Prostate gland (tissue), 2 donors: ENCODE results near the gene A1BG. TPM values are rescaled to one million over a fixed set of nuclear protein-coding genes. Genes with fewer than 3 reads are reported as not detected.

Experiments used
- DNase-seq: peaks from one replicate; pipeline ENCODE4 v3.0.0-alpha.2; 2019; ENCODE audit warnings: low spot score
- H3K27ac ChIP-seq, 2 donors: fragments of 200-600 bp; sonication (generic); 2 replicates each; pipeline ENCODE4 v1.5.1; 2017 to 2019
- H3K27me3 ChIP-seq: fragments of 200-600 bp; sonication (generic); replicated peaks from 2 replicates; pipeline ENCODE4 v1.5.1; 2019; ENCODE audit not compliant: insufficient read depth
- H3K36me3 ChIP-seq, 2 donors: fragments of 200-600 bp; sonication (generic); 1 replicate in 1 of 2; 2 replicates in 1 of 2; pipeline versions ENCODE4 v1.5.1 to v1.8.1; 2017 to 2019
- H3K4me1 ChIP-seq: fragments of 200-600 bp; sonication (generic); replicated peaks from 2 replicates; pipeline ENCODE4 v1.5.1; 2019
- H3K4me3 ChIP-seq, 2 donors: fragments of 200-600 bp; sonication (generic); 2 replicates each; pipeline ENCODE4 v1.5.1; 2017 to 2019
- H3K9me3 ChIP-seq: fragments of 200-600 bp; sonication (generic); 2 replicates; pipeline ENCODE4 v1.5.1; 2017
- CTCF ChIP-seq, 4 experiments: fragments of 200-600 bp in 2 of 4; fragments of 450-650 bp in 2 of 4; sonication (generic) in 2 of 4; IDR thresholded peaks; 1 replicate in 3 of 4; 2 replicates in 1 of 4; pipeline ENCODE4 v1.5.1; 2016 to 2019; ENCODE audit warnings: antibody characterized with exemption in 4 of 4, mild to moderate bottlenecking in 2 of 4, moderate library complexity in 2 of 4
- POLR2A ChIP-seq: fragments of 450-650 bp; IDR thresholded peaks from one replicate; pipeline ENCODE4 v1.6.1; 2016; ENCODE audit warnings: antibody characterized with exemption, mild to moderate bottlenecking
- POLR2AphosphoS5 ChIP-seq: sonication (generic); formaldehyde crosslinking; IDR thresholded peaks from one replicate; pipeline ENCODE4 v1.6.1; 2017; ENCODE audit warnings: antibody characterized with exemption
- WGBS: methylation state at CpG from one replicate; pipeline ENCODE4 v1.1.5; 2018; 5-methylcytosine and 5-hydroxymethylcytosine counted together
- intact Hi-C: fragments of 100-400 bp; cut with DNase I; formaldehyde crosslinking; loops from one replicate; pipeline ENCODE4 v1.14.2; 2022
- total RNA-seq, 2 donors: library from RNA; depleted of rRNA; stranded (reverse); fragments of >200 nt; gene quantifications; one replicate each; pipeline ENCODE4 v1.1.0, GENCODE V29; 2016

Gene A1BG
- total RNA-seq: 10 to 100 TPM in 1 of 2 donors, 1 to 10 TPM in 1; 5.6 to 25.6 TPM

GRCh38 chr19:58352760-58353671 is at the start of gene A1BG:
TSS of gene A1BG (minus strand) at chr19:58353492. CDS start at chr19:58353437, 55 bp downstream.
- Histone ChIP-seq H3K27me3 (peaks cover 3% of the 10 kb centered on the region), H3K4me1 (no peaks in the 10 kb centered on the region), H3K4me3 (no peak within 1 kb of the TSS), H3K9me3 (no peaks in the 10 kb centered on the region), H3K36me3 (no peaks in the 10 kb centered on the region), H3K27ac (no peak within 1 kb of the TSS)
- intact Hi-C loops: no loop called here
- no peak for DNase-seq
- WGBS: 82% methylated on average over 25 of the region's 26 CpGs
- no peak for TF ChIP-seq POLR2A
- no peak for TF ChIP-seq POLR2AphosphoS5

GRCh38 chr19:58401840-58402421 is 48.6 kb upstream of the A1BG start:
- intact Hi-C loops: no loop called here
- no peak for DNase-seq
- H3K4me3 ChIP-seq: peak overlapping the region; percentile 37 to 61
- no peaks in the 10 kb centered on the region for H3K36me3 ChIP-seq
- H3K27ac ChIP-seq: peak overlapping the region; percentile 61 to 78
- no peak for TF ChIP-seq CTCF (IDR thresholded peaks at IDR 0.05)
- TF ChIP-seq POLR2AphosphoS5: no peak
- TF ChIP-seq POLR2A: no peak
- WGBS: 23% methylated on average over 23 of the region's 23 CpGs
- no peaks in the 10 kb centered on the region for H3K27me3 ChIP-seq
- H3K4me1 ChIP-seq: no peaks in the 10 kb centered on the region
- H3K9me3 ChIP-seq: no peaks in the 10 kb centered on the region

GRCh38 chr19:58400916-58401839 is 47.9 kb upstream of the A1BG start:
- TF ChIP-seq CTCF (IDR thresholded peaks at IDR 0.05) (no peak), POLR2AphosphoS5 (peak; percentile 99), POLR2A (peak; percentile 70)
- H3K4me1 ChIP-seq: no peaks in the 10 kb centered on the region
- H3K4me3 ChIP-seq: peak overlapping the region; percentile 37 to 61
- no peaks in the 10 kb centered on the region for H3K27me3 ChIP-seq
- WGBS: under 1% methylated on average over 74 of the region's 80 CpGs
- peak; percentile 100 for DNase-seq
- peak overlapping the region; percentile 61 to 78 for H3K27ac ChIP-seq
- H3K9me3 ChIP-seq: no peaks in the 10 kb centered on the region
- intact Hi-C loops: no loop called here
- H3K36me3 ChIP-seq: no peaks in the 10 kb centered on the region

- Histone ChIP-seq H3K9me3 (no peaks in the 10 kb centered on the region), H3K4me1 (no peaks in the 10 kb centered on the region), H3K27me3 (no peaks in the 10 kb centered on the region), H3K4me3 (peak overlapping the region; percentile 23 to 61), H3K27ac (peak overlapping the region in 1 of 2 donors; percentile 78), H3K36me3 (no peaks in the 10 kb centered on the region)
- TF ChIP-seq POLR2AphosphoS5 (no peak), POLR2A (no peak), CTCF (IDR thresholded peaks at IDR 0.05) (no peak)
- DNase-seq: no peak
- intact Hi-C loops: no loop called here
- 17% methylated on average over 18 of the region's 18 CpGs for WGBS
Measured at GRCh38 chr19:58400316-58400915, 47.1 kb upstream of the A1BG start.

- H3K27ac ChIP-seq: no peak overlapping the region
- DNase-seq: no peak
- no peaks in the 10 kb centered on the region for H3K36me3 ChIP-seq
- WGBS: 96% methylated on average over 3 of the region's 3 CpGs
- H3K4me1 ChIP-seq: no peaks in the 10 kb centered on the region
- intact Hi-C loops: no loop called here
- H3K27me3 ChIP-seq: no peaks in the 10 kb centered on the region
- H3K4me3 ChIP-seq: no peak overlapping the region
- H3K9me3 ChIP-seq: no peaks in the 10 kb centered on the region
- TF ChIP-seq POLR2AphosphoS5: no peak
- TF ChIP-seq POLR2A: no peak
- no peak for TF ChIP-seq CTCF (IDR thresholded peaks at IDR 0.05)
Measured at GRCh38 chr19:58399903-58400302, 46.6 kb upstream of the A1BG start.
